ENCODE results near the gene NRDC. TPM values are rescaled to one million over a fixed set of nuclear protein-coding genes. Genes with fewer than 3 reads are reported as not detected.
A peak's percentile ranks its signal among the peaks of the same experiment; 100 is the strongest.

NRDC gene
- total and polyA plus RNA-seq, 9 of the 15 experiments (the other 6 are each of a cell fraction or from before 2014, with no cell fraction given): 102 to 371 (median 201) TPM

DNA sequence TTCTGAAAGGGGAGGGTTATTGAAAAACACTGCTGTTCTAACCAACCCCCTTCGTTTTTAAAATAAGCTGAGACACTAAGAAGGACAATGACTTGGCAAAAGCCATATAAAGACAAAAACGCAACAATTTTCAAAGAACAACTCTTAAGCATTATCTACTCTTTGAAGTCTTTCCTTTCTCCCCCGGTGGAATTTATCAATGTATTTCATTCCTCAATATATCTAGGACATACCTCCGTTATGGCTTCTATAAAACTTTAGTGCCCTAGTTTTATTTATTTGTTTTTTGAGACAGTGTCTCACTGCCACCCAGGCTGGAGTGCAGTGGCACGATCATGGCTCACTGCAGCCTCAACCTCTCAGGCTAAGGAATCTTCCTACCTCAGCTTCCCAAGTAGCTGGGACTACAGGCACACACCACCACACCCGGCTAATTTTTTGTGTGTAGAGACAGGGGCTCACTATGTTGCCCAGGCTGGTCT is 3.2 kb downstream of the NRDC start (continued):
- TF ChIP-seq, protein P1, sequence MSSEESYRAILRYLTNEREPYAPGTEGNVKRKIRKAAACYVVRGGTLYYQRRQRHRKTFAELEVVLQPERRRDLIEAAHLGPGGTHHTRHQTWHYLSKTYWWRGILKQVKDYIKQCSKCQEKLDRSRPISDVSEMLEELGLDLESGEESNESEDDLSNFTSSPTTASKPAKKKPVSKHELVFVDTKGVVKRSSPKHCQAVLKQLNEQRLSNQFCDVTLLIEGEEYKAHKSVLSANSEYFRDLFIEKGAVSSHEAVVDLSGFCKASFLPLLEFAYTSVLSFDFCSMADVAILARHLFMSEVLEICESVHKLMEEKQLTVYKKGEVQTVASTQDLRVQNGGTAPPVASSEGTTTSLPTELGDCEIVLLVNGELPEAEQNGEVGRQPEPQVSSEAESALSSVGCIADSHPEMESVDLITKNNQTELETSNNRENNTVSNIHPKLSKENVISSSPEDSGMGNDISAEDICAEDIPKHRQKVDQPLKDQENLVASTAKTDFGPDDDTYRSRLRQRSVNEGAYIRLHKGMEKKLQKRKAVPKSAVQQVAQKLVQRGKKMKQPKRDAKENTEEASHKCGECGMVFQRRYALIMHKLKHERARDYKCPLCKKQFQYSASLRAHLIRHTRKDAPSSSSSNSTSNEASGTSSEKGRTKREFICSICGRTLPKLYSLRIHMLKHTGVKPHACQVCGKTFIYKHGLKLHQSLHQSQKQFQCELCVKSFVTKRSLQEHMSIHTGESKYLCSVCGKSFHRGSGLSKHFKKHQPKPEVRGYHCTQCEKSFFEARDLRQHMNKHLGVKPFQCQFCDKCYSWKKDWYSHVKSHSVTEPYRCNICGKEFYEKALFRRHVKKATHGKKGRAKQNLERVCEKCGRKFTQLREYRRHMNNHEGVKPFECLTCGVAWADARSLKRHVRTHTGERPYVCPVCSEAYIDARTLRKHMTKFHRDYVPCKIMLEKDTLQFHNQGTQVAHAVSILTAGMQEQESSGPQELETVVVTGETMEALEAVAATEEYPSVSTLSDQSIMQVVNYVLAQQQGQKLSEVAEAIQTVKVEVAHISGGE (CRISPR knock-in tag; IDR thresholded peaks at IDR 0.05): peak in 1 of 3 experiments; percentile 26; a peak in 1 of 6 replicates
- peak; percentile 59; the same call in 1 of the 2 replicates for TF ChIP-seq BRD4 (IDR thresholded peaks at IDR 0.05)
- TF ChIP-seq, protein P2, sequence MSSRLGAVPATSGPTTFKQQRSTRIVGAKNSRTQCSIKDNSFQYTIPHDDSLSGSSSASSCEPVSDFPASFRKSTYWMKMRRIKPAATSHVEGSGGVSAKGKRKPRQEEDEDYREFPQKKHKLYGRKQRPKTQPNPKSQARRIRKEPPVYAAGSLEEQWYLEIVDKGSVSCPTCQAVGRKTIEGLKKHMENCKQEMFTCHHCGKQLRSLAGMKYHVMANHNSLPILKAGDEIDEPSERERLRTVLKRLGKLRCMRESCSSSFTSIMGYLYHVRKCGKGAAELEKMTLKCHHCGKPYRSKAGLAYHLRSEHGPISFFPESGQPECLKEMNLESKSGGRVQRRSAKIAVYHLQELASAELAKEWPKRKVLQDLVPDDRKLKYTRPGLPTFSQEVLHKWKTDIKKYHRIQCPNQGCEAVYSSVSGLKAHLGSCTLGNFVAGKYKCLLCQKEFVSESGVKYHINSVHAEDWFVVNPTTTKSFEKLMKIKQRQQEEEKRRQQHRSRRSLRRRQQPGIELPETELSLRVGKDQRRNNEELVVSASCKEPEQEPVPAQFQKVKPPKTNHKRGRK (tag; IDR thresholded peaks at IDR 0.05): no peak
- no peak for TF ChIP-seq ATF7 (IDR thresholded peaks at IDR 0.05)
- TF ChIP-seq, protein P3, sequence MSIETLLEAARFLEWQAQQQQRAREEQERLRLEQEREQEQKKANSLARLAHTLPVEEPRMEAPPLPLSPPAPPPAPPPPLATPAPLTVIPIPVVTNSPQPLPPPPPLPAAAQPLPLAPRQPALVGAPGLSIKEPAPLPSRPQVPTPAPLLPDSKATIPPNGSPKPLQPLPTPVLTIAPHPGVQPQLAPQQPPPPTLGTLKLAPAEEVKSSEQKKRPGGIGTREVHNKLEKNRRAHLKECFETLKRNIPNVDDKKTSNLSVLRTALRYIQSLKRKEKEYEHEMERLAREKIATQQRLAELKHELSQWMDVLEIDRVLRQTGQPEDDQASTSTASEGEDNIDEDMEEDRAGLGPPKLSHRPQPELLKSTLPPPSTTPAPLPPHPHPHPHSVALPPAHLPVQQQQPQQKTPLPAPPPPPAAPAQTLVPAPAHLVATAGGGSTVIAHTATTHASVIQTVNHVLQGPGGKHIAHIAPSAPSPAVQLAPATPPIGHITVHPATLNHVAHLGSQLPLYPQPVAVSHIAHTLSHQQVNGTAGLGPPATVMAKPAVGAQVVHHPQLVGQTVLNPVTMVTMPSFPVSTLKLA (conservative IDR thresholded peaks at IDR 0.05): peak in 1 of 2 experiments; percentile 41; a peak in 1 of 4 replicates
- TF ChIP-seq RCOR1 (IDR thresholded peaks at IDR 0.05; ENCODE audit: borderline replicate concordance in 1 of 2, low read depth in 2 of 2, low read length in 2 of 2): no peak
- TF ChIP-seq FOXM1 (IDR thresholded peaks at IDR 0.05; ENCODE audit: low read depth): peak; percentile 24; the same call in 1 of the 2 replicates
- no peak for TF ChIP-seq FOXM1 (CRISPR knock-in tag; IDR thresholded peaks at IDR 0.05; ENCODE audit: low read depth)
- peak; percentile 37; the same call in 1 of the 2 replicates for TF ChIP-seq DMBX1 (CRISPR knock-in tag; IDR thresholded peaks at IDR 0.05; ENCODE audit: borderline replicate concordance)
- no peak for TF ChIP-seq TGIF2 (CRISPR knock-in tag; IDR thresholded peaks at IDR 0.05)
- TF ChIP-seq BHLHE40 (IDR thresholded peaks at IDR 0.05; ENCODE audit: low read length): no peak
- no peak for TF ChIP-seq HMG20A (CRISPR knock-in tag; conservative IDR thresholded peaks at IDR 0.05)
- TF ChIP-seq HNRNPL (IDR thresholded peaks at IDR 0.05; ENCODE audit: low read depth, low read length): no peak
- TF ChIP-seq ZNF785 (CRISPR knock-in tag; IDR thresholded peaks at IDR 0.05): no peak
- no peak for TF ChIP-seq TBL1XR1 (IDR thresholded peaks at IDR 0.05; ENCODE audit: low read length in 2 of 2)
- peak; percentile 33; the same call in 1 of the 2 replicates for TF ChIP-seq NFRKB (IDR thresholded peaks at IDR 0.05; ENCODE audit: low read depth)
- 0 out of 2 replicates have a peak, but pooled peaks have one; percentile 42 for TF ChIP-seq SUPT5H (IDR thresholded peaks at IDR 0.05)
- TF ChIP-seq, protein P4, sequence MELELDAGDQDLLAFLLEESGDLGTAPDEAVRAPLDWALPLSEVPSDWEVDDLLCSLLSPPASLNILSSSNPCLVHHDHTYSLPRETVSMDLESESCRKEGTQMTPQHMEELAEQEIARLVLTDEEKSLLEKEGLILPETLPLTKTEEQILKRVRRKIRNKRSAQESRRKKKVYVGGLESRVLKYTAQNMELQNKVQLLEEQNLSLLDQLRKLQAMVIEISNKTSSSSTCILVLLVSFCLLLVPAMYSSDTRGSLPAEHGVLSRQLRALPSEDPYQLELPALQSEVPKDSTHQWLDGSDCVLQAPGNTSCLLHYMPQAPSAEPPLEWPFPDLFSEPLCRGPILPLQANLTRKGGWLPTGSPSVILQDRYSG (tag; conservative IDR thresholded peaks at IDR 0.05; ENCODE audit: low read depth): no peak
